Uterus (tissue), 2 donors: ENCODE results near the gene SPTLC2.

Source experiments
- CTCF ChIP-seq, 4 experiments: fragments of 200-600 bp in 2 of 4; fragments of 450-650 bp in 2 of 4; sonication (generic) in 2 of 4; IDR thresholded peaks; one replicate each; pipeline ENCODE4 v1.5.1; 2016 to 2019; ENCODE audit warnings: antibody characterized with exemption in 4 of 4, mild to moderate bottlenecking in 2 of 4, moderate library complexity in 1 of 4
- POLR2A ChIP-seq, 2 donors: fragments of 450-650 bp; IDR thresholded peaks; one replicate each; pipeline ENCODE4 v1.6.1; 2016; ENCODE audit warnings: antibody characterized with exemption in 2 of 2, mild to moderate bottlenecking in 1 of 2, moderate library complexity in 1 of 2

- no peak for TF ChIP-seq POLR2A (IDR thresholded peaks at IDR 0.05)
- TF ChIP-seq CTCF (IDR thresholded peaks at IDR 0.05): no peak
These were observed 117.4 kb downstream of the SPTLC2 start for GRCh38 chr14:77498984-77499527.
